H1 (cell line): ENCODE results near the gene SMIM29. TPM values are rescaled to one million over a fixed set of nuclear protein-coding genes. Genes with fewer than 3 reads are reported as not detected.

ENCODE experiments used
- HDAC2 ChIP-seq, 2 experiments: fragments of 300-600 bp in 1 of 2; sonication (generic) in 1 of 2; IDR thresholded peaks; 2 replicates each; pipeline ENCODE4 v1.6.1; 2011 to 2012; ENCODE audit warnings: low read depth in 2 of 2, low read length in 2 of 2, mild to moderate bottlenecking in 2 of 2, moderate library complexity in 2 of 2, borderline replicate concordance in 1 of 2, inconsistent platforms in 1 of 2
- MAFK ChIP-seq: IDR thresholded peaks from 2 replicates; pipeline ENCODE4 v1.6.1; 2012; ENCODE audit warnings: low read depth, mild to moderate bottlenecking, improper control_type of control experiment, low read length
- RNF2 ChIP-seq: fragments of 200-900, 300-1000 bp; sonication (generic); IDR thresholded peaks from 2 replicates; pipeline ENCODE4 v1.7.1; 2016; ENCODE audit warnings: borderline replicate concordance, low read depth, mild to moderate bottlenecking, antibody characterized with exemption, low read length; ENCODE audit not compliant: poor library complexity, severe bottlenecking; ENCODE audit errors: missing control alignments
- TAF7 ChIP-seq: optimal IDR thresholded peaks from 2 replicates; pipeline ENCODE3; 2011; ENCODE audit warnings: low read depth, mild to moderate bottlenecking, inconsistent platforms, low read length, moderate library complexity, borderline replicate concordance
- polyA plus RNA-seq, 7 experiments: library from polyadenylated mRNA; depleted of rRNA in 3 of 7; stranded (reverse) in 5 of 7; unstranded in 2 of 7; fragments of >200 nt in 5 of 7; fragments of 200-250 nt in 2 of 7; gene quantifications; 1 replicate in 5 of 7; 2 replicates in 1 of 7; 4 replicates in 1 of 7; pipeline versions ENCODE4 v1.2.1 to v1.2.3, GENCODE V29; 2011 to 2013; ENCODE audit warnings: missing spikeins in 2 of 7, mixed read lengths in 2 of 7
- total RNA-seq: library from RNA; stranded (reverse); fragmentation: NEBNext Ultra II Directional; extraction: Animal tissue kit (Norgen Biotek cat#: 25700); gene quantifications from 2 replicates; pipeline ENCODE4 v1.2.1, GENCODE V29; 2021
- TF ChIP-seq, protein P1 (sequence below): fragments of 300-600 bp; sonication (generic); IDR thresholded peaks from 2 replicates; pipeline ENCODE4 v1.7.1; 2012; ENCODE audit warnings: low read length, moderate library complexity, mild to moderate bottlenecking, inconsistent platforms; ENCODE audit not compliant: insufficient replicate concordance
- TF ChIP-seq, protein P2 (sequence below): IDR thresholded peaks from 2 replicates; pipeline ENCODE4 v1.6.1; 2012; ENCODE audit warnings: inconsistent platforms
- TF ChIP-seq, protein P3 (sequence below), 3 experiments: IDR thresholded peaks; 1 replicate in 2 of 3; 2 replicates in 1 of 3; pipeline versions ENCODE4 v1.5.1 to v1.6.1; 2011; ENCODE audit warnings: low read length in 3 of 3, mild to moderate bottlenecking in 3 of 3, inconsistent platforms in 2 of 3, low read depth in 1 of 3, moderate library complexity in 1 of 3; ENCODE audit not compliant: insufficient read depth in 1 of 3; ENCODE audit errors: control extremely low read depth in 1 of 3

Gene SMIM29
- total and polyA plus RNA-seq, 2 of the 8 experiments (the other 6 are each of a cell fraction or from before 2014, with no cell fraction given) = 7.0 to 22.4 TPM

DNA sequence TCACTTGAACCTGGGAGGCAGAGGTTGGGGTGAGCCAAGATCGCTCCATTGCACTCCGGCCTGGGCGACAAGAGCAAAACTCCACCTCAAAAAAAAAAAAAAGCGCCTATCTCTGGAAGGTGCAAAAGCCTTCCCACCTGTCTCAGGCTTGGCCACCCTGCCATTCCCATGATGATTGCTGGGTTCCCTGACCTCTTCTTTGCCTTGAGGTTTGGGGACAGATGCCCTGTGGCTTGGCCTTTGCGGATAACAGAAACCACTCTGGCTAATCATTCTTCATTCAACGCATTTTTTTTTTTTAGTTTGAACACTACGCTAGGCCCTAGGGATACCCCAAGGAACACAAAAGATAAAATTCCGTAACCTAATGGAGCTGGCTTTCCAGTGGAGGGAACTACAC is 18.9 kb downstream of the SMIM29 start (continued):
- TF ChIP-seq, protein P1, sequence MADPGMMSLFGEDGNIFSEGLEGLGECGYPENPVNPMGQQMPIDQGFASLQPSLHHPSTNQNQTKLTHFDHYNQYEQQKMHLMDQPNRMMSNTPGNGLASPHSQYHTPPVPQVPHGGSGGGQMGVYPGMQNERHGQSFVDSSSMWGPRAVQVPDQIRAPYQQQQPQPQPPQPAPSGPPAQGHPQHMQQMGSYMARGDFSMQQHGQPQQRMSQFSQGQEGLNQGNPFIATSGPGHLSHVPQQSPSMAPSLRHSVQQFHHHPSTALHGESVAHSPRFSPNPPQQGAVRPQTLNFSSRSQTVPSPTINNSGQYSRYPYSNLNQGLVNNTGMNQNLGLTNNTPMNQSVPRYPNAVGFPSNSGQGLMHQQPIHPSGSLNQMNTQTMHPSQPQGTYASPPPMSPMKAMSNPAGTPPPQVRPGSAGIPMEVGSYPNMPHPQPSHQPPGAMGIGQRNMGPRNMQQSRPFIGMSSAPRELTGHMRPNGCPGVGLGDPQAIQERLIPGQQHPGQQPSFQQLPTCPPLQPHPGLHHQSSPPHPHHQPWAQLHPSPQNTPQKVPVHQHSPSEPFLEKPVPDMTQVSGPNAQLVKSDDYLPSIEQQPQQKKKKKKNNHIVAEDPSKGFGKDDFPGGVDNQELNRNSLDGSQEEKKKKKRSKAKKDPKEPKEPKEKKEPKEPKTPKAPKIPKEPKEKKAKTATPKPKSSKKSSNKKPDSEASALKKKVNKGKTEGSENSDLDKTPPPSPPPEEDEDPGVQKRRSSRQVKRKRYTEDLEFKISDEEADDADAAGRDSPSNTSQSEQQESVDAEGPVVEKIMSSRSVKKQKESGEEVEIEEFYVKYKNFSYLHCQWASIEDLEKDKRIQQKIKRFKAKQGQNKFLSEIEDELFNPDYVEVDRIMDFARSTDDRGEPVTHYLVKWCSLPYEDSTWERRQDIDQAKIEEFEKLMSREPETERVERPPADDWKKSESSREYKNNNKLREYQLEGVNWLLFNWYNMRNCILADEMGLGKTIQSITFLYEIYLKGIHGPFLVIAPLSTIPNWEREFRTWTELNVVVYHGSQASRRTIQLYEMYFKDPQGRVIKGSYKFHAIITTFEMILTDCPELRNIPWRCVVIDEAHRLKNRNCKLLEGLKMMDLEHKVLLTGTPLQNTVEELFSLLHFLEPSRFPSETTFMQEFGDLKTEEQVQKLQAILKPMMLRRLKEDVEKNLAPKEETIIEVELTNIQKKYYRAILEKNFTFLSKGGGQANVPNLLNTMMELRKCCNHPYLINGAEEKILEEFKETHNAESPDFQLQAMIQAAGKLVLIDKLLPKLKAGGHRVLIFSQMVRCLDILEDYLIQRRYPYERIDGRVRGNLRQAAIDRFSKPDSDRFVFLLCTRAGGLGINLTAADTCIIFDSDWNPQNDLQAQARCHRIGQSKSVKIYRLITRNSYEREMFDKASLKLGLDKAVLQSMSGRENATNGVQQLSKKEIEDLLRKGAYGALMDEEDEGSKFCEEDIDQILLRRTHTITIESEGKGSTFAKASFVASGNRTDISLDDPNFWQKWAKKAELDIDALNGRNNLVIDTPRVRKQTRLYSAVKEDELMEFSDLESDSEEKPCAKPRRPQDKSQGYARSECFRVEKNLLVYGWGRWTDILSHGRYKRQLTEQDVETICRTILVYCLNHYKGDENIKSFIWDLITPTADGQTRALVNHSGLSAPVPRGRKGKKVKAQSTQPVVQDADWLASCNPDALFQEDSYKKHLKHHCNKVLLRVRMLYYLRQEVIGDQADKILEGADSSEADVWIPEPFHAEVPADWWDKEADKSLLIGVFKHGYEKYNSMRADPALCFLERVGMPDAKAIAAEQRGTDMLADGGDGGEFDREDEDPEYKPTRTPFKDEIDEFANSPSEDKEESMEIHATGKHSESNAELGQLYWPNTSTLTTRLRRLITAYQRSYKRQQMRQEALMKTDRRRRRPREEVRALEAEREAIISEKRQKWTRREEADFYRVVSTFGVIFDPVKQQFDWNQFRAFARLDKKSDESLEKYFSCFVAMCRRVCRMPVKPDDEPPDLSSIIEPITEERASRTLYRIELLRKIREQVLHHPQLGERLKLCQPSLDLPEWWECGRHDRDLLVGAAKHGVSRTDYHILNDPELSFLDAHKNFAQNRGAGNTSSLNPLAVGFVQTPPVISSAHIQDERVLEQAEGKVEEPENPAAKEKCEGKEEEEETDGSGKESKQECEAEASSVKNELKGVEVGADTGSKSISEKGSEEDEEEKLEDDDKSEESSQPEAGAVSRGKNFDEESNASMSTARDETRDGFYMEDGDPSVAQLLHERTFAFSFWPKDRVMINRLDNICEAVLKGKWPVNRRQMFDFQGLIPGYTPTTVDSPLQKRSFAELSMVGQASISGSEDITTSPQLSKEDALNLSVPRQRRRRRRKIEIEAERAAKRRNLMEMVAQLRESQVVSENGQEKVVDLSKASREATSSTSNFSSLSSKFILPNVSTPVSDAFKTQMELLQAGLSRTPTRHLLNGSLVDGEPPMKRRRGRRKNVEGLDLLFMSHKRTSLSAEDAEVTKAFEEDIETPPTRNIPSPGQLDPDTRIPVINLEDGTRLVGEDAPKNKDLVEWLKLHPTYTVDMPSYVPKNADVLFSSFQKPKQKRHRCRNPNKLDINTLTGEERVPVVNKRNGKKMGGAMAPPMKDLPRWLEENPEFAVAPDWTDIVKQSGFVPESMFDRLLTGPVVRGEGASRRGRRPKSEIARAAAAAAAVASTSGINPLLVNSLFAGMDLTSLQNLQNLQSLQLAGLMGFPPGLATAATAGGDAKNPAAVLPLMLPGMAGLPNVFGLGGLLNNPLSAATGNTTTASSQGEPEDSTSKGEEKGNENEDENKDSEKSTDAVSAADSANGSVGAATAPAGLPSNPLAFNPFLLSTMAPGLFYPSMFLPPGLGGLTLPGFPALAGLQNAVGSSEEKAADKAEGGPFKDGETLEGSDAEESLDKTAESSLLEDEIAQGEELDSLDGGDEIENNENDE = no peak
- TF ChIP-seq MAFK (no peak), TAF7 (no peak), RNF2 (no peak), HDAC2 (IDR thresholded peaks at IDR 0.05; ENCODE audit: borderline replicate concordance in 1 of 2, low read depth in 2 of 2, low read length in 2 of 2) (no peak)
- TF ChIP-seq, protein P2, sequence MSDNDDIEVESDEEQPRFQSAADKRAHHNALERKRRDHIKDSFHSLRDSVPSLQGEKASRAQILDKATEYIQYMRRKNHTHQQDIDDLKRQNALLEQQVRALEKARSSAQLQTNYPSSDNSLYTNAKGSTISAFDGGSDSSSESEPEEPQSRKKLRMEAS = no peak
- TF ChIP-seq, protein P3, sequence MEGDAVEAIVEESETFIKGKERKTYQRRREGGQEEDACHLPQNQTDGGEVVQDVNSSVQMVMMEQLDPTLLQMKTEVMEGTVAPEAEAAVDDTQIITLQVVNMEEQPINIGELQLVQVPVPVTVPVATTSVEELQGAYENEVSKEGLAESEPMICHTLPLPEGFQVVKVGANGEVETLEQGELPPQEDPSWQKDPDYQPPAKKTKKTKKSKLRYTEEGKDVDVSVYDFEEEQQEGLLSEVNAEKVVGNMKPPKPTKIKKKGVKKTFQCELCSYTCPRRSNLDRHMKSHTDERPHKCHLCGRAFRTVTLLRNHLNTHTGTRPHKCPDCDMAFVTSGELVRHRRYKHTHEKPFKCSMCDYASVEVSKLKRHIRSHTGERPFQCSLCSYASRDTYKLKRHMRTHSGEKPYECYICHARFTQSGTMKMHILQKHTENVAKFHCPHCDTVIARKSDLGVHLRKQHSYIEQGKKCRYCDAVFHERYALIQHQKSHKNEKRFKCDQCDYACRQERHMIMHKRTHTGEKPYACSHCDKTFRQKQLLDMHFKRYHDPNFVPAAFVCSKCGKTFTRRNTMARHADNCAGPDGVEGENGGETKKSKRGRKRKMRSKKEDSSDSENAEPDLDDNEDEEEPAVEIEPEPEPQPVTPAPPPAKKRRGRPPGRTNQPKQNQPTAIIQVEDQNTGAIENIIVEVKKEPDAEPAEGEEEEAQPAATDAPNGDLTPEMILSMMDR (IDR thresholded peaks at IDR 0.05; ENCODE audit: control extremely low read depth in 1 of 3, insufficient read depth in 1 of 3, low read depth in 1 of 3, low read length in 3 of 3) = no peak
